Measurements from ENCODE around the gene PARP4. TPM values are rescaled to one million over a fixed set of nuclear protein-coding genes. Genes with fewer than 3 reads are reported as not detected.
"Not testable (repeated sequence)": the region's sequence is repeated elsewhere in the genome, so short reads cannot be mapped to it uniquely, and the experiment has no call there.

PARP4 gene
- polyA plus RNA-seq, 2 of the 4 experiments (the other 2 are of a cell fraction): 25.8 to 70.4 TPM

DNA sequence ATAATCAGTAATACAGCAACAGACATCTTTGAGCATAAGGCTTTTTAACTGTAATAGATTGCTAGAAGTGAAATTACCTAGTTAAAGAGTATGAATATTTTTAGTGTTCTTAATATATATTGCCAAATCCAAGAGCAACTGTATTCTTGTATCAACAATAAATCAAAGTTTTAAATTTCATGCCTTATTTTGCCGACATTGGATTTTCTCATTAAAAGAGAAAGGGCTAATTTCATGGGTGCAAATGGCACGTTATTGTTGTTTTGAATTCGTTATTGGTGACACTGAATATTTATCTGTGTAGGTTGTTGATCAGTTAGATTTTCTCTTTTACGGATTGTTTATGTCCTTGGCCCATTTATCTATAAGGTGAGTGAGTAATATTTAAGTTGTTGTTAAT lies 106.1 kb downstream of the PARP4 start:
- DNase-seq (ENCODE audit: low read depth in 1 of 2, low spot score in 1 of 2): no peak
- H3K9me3 ChIP-seq: no peaks in the 10 kb centered on the region
- ATAC-seq: no peak
- POLR2A ChIA-PET: no interaction called here
- H3K27ac ChIP-seq: no peak overlapping the region
- no peak overlapping the region for H3K4me2 ChIP-seq
- TF ChIP-seq NR3C1 (IDR thresholded peaks at IDR 0.05): no peak
- TF ChIP-seq MAFK (IDR thresholded peaks at IDR 0.05; ENCODE audit: partially characterized antibody): peak; percentile 32
- H3K4me3 ChIP-seq: no peak overlapping the region
- no peak for FAIRE-seq
- CTCF ChIA-PET: no interaction called here
- 45% methylated on average over 4 of the region's 4 CpGs for WGBS (ENCODE audit: missing lambda C conversion rate)
- no peaks in the 10 kb centered on the region for H3K4me1 ChIP-seq

DNA sequence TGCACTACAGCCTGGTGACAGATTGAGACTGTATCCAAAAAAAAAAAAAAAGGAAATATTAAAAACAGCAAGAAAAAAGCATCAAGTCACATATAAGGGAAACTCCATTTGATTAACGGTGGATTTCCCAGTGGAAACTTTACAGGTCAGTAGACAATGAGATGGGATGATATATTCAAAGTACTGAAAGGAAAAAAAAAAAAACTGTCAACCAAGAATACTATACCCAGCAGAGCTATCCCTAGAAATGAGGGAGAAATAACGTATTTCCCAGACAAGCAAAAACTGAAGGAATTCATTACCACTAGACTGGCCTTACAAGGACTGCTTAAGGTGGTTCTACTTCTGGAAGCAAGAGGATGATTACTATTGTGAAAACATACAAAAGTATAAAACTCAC lies 115.8 kb downstream of the PARP4 start:
- ChIA-PET POLR2A (no interaction called here), CTCF (interaction anchor here (0.6 kb wide), 1 partner anchor 582 kb away, joined by 4 read pairs; no protein-coding TSS in a partner anchor)
- Histone ChIP-seq H3K4me2 (no peak overlapping the region), H3K4me3 (no peak overlapping the region), H3K27ac (no peak overlapping the region), H3K9me3 (no peaks in the 10 kb centered on the region), H3K4me1 (no peaks in the 10 kb centered on the region)
- no peak for TF ChIP-seq FOXS1 (CRISPR knock-in tag; IDR thresholded peaks at IDR 0.05)
- ATAC-seq (no peak), DNase-seq (ENCODE audit: low read depth in 1 of 2, low spot score in 1 of 2) (no peak), FAIRE-seq (no peak)
- 35% methylated on average over 2 of the region's 2 CpGs for WGBS (ENCODE audit: missing lambda C conversion rate)

DNA sequence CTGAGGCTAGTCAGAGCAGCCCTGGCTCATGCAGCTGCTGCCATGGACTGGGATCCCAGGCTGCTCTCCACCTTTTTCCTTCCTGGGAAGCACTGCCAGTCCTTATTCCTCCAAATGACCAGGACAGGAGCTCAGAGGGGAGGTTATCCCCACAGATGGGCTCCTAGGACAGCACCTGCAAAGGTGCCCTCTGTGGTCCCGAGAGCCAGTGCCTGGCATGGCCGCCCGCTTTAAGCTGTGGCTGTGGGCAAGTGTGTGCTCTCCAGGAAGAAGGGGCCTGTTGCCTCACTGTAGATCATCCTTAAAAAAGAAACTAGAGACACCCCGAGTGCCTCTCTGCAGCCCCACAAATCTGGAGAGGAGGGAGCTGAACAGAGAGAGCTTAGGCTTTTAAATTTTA lies 119.6 kb downstream of the PARP4 start:
- Histone ChIP-seq H3K4me1 (no peaks in the 10 kb centered on the region), H3K4me2 (no peak overlapping the region), H3K4me3 (no peak overlapping the region), H3K27ac (no peak overlapping the region), H3K9me3 (no peaks in the 10 kb centered on the region)
- TF ChIP-seq, protein P1, sequence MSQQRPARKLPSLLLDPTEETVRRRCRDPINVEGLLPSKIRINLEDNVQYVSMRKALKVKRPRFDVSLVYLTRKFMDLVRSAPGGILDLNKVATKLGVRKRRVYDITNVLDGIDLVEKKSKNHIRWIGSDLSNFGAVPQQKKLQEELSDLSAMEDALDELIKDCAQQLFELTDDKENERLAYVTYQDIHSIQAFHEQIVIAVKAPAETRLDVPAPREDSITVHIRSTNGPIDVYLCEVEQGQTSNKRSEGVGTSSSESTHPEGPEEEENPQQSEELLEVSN (IDR thresholded peaks at IDR 0.05; ENCODE audit: borderline replicate concordance, low read depth): no peak
- TF ChIP-seq CHD2 (IDR thresholded peaks at IDR 0.05; ENCODE audit: low read length, partially characterized antibody) (no peak), KDM5A (IDR thresholded peaks at IDR 0.05) (no peak), HOXB5 (CRISPR knock-in tag; IDR thresholded peaks at IDR 0.05) (no peak), FOSL2 (IDR thresholded peaks at IDR 0.05) (no peak), FOSL2 (CRISPR knock-in tag; IDR thresholded peaks at IDR 0.05) (no peak), GATA3 (IDR thresholded peaks at IDR 0.05; ENCODE audit: borderline replicate concordance) (no peak), TP53 (CRISPR knock-in tag; IDR thresholded peaks at IDR 0.05) (no peak)
- TF ChIP-seq, protein P2, sequence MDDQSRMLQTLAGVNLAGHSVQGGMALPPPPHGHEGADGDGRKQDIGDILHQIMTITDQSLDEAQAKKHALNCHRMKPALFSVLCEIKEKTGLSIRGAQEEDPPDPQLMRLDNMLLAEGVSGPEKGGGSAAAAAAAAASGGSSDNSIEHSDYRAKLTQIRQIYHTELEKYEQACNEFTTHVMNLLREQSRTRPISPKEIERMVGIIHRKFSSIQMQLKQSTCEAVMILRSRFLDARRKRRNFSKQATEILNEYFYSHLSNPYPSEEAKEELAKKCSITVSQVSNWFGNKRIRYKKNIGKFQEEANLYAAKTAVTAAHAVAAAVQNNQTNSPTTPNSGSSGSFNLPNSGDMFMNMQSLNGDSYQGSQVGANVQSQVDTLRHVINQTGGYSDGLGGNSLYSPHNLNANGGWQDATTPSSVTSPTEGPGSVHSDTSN (IDR thresholded peaks at IDR 0.05): no peak
- TF ChIP-seq, protein P3, sequence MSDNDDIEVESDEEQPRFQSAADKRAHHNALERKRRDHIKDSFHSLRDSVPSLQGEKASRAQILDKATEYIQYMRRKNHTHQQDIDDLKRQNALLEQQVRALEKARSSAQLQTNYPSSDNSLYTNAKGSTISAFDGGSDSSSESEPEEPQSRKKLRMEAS (IDR thresholded peaks at IDR 0.05): no peak
- DNase-seq (ENCODE audit: low read depth in 1 of 2, low spot score in 1 of 2) (no peak), FAIRE-seq (no peak), ATAC-seq (no peak)
- CTCF ChIA-PET: no interaction called here
- 64% methylated on average over 4 of the region's 4 CpGs for WGBS (ENCODE audit: missing lambda C conversion rate)
- POLR2A ChIA-PET: no interaction called here

DNA sequence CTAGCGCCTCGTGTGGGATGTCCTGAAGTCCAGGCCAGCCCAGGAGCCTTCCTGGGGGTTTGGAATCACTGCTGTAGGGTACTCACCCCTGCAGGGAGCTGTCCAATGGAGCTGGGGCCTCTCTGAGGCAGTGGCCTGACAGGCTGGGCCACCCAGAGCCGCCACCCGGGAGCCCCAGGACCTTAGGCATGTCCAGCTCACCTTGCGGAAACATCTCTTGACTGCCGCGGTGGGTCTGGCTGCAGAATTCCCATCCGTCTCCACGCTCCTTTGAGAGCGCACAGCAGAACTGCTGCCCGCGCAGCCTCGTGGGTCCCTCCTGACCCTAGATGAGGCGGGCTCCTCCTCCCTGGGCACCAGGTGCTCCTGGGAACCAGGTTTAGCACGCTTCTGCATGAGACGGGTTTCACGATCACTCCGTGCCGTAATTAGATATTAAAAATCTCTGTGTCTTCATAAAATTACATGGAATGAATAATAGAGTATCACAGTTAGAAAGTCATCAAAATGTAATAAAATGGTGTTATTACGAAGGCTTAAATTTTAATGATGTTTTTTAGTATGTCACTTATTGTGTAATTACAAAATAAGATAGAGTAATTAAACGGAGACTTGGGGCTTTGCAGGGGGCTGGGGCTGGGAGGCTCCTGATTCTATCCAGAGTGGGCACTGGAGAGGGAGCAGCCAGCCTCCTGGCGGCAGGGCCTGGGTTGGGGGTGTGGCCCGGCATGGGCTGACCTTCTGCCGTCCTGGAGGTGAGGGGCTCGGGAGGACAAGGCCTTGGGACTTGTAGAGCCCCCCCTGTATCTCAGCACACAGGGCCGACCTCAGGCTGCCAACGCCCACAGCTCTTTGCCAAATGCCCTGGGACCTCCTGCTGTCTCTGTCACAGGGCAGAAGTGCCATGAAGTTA lies 120.6 kb downstream of the PARP4 start:
- CTCF ChIA-PET: interaction anchor here (0.6 kb wide), 1 partner anchor 23 kb away, joined by 3 read pairs; no protein-coding TSS in a partner anchor
- FAIRE-seq; ATAC-seq; POLR2A ChIA-PET; H3K4me3 ChIP-seq; H3K4me1 ChIP-seq; H3K9me3 ChIP-seq; DNase-seq (ENCODE audit: low read depth in 1 of 2, low spot score in 1 of 2); H3K27ac ChIP-seq; H3K4me2 ChIP-seq: not testable (repeated sequence)
- 62% methylated on average over 20 of the region's 27 CpGs for WGBS (ENCODE audit: missing lambda C conversion rate)

DNA sequence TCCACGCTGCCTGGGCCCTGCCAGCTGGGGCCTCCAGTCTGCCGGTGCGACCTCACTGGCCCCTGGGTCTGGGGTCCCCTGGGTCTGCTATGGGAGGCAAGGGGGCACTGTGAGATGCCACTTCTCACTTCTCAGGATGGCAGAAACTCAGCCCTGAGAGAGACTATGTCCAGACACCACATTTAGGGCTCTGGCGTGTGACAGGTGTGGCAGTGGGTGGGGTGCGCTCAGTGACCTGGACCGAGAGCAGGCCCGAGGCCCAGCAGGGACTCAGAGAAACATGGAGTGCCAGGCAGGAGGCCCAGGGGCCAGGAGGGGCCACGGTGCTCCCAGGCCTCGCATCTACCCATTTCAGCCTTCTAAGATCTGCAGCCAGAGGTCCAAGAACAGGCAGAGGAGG lies 121.8 kb downstream of the PARP4 start:
- DNase-seq (ENCODE audit: low read depth in 1 of 2, low spot score in 1 of 2); H3K9me3 ChIP-seq; H3K4me2 ChIP-seq; H3K4me3 ChIP-seq; H3K4me1 ChIP-seq; POLR2A ChIA-PET; FAIRE-seq; CTCF ChIA-PET; H3K27ac ChIP-seq; ATAC-seq: not testable (repeated sequence)
- no CpG with 5 or more reads among the region's 9 CpGs for WGBS (ENCODE audit: missing lambda C conversion rate)

Data from A549 (cell line).